ENCODE results near the gene RNU5B-1.

GRCh38 chr15:65307978-65308377 lies 3.5 kb downstream of the RNU5B-1 start:
- TF ChIP-seq EZH2phosphoT487 (IDR thresholded peaks at IDR 0.05; ENCODE audit: insufficient read depth, low read depth) (no peak), EZH2 (IDR thresholded peaks at IDR 0.05; ENCODE audit: insufficient read depth, poor library complexity, severe bottlenecking) (no peak)
